Thyroid gland (tissue), 4 donors: ENCODE results near the gene ANKRD37.

ENCODE experiments used
- POLR2A ChIP-seq, 2 donors: fragments of 450-650 bp; IDR thresholded peaks; one replicate each; pipeline ENCODE4 v1.6.1; 2017; ENCODE audit warnings: antibody characterized with exemption in 2 of 2, mild to moderate bottlenecking in 2 of 2, moderate library complexity in 1 of 2
- TF ChIP-seq, protein P1 (sequence below), 6 experiments: fragments of 200-600 bp in 3 of 6; fragments of 450-650 bp in 3 of 6; sonication (generic) in 3 of 6; IDR thresholded peaks; one replicate each; pipeline ENCODE4 v1.5.1; 2016 to 2019; ENCODE audit warnings: antibody characterized with exemption in 6 of 6, mild to moderate bottlenecking in 2 of 6, inconsistent platforms in 1 of 6, moderate library complexity in 1 of 6

DNA sequence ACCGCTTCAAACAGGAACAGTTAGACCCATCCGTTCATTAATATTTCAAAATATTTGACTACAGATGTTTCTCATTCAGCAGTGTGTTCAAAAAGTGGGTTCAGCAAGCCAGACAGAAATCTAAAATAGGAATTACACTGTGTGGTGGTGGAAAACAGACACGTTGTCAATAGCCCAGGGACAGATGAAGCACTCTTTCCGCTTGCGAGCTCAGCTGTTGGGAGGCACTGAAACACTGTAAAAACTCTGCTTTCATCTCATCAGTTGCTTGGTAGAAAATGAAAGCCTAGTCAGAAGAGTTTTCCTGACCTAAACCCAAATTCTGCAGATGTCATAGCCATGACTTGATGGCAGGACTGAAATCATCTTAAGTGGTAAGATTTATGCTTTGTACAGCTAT lies 39.4 kb upstream of the ANKRD37 start:
- TF ChIP-seq, protein P1, sequence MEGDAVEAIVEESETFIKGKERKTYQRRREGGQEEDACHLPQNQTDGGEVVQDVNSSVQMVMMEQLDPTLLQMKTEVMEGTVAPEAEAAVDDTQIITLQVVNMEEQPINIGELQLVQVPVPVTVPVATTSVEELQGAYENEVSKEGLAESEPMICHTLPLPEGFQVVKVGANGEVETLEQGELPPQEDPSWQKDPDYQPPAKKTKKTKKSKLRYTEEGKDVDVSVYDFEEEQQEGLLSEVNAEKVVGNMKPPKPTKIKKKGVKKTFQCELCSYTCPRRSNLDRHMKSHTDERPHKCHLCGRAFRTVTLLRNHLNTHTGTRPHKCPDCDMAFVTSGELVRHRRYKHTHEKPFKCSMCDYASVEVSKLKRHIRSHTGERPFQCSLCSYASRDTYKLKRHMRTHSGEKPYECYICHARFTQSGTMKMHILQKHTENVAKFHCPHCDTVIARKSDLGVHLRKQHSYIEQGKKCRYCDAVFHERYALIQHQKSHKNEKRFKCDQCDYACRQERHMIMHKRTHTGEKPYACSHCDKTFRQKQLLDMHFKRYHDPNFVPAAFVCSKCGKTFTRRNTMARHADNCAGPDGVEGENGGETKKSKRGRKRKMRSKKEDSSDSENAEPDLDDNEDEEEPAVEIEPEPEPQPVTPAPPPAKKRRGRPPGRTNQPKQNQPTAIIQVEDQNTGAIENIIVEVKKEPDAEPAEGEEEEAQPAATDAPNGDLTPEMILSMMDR (IDR thresholded peaks at IDR 0.05): no peak
- no peak for TF ChIP-seq POLR2A (IDR thresholded peaks at IDR 0.05)
